HG03066 (cell line): ENCODE measurements around the gene JARID2.
A peak's percentile ranks its signal among the peaks of the same experiment; 100 is the strongest.
"Not testable (repeated sequence)": the region's sequence is repeated elsewhere in the genome, so short reads cannot be mapped to it uniquely, and the experiment has no call there.

ENCODE experiments used
- ATAC-seq: cut with Tn5 transposase; IDR thresholded peaks from one replicate; pipeline ENCODE4 v1.9.1; 2021; ENCODE audit warnings: low read depth; ENCODE audit not compliant: unreplicated experiment

JARID2 gene

GRCh38 chr6:15304337-15305042, 58.6 kb downstream of the JARID2 start:
- ATAC-seq: no peak

GRCh38 chr6:15305496-15305895, 59.6 kb downstream of the JARID2 start:
- peak; percentile 36 for ATAC-seq

GRCh38 chr6:15305909-15306308, 60.0 kb downstream of the JARID2 start:
- ATAC-seq: no peak

GRCh38 chr6:15308435-15309213, 62.8 kb downstream of the JARID2 start:
- ATAC-seq: no peak

GRCh38 chr6:15309611-15310283, 63.9 kb downstream of the JARID2 start:
- no peak for ATAC-seq

- ATAC-seq: no peak
Observed at GRCh38 chr6:15310680-15311079, 64.8 kb downstream of the JARID2 start.

- no peak for ATAC-seq
Observed at GRCh38 chr6:15312500-15312899, 66.6 kb downstream of the JARID2 start.

- ATAC-seq: peak; percentile 53
Observed at GRCh38 chr6:15313367-15313766, 67.5 kb downstream of the JARID2 start.

GRCh38 chr6:15316754-15317153, 70.9 kb downstream of the JARID2 start:
- no peak for ATAC-seq

GRCh38 chr6:15317251-15317650, 71.4 kb downstream of the JARID2 start:
- ATAC-seq: no peak

- ATAC-seq: no peak
Observed at GRCh38 chr6:15317934-15318902, 72.3 kb downstream of the JARID2 start.

- ATAC-seq: no peak
Observed at GRCh38 chr6:15319677-15320076, 73.8 kb downstream of the JARID2 start.

GRCh38 chr6:15320693-15321092, 74.8 kb downstream of the JARID2 start:
- ATAC-seq: no peak

- ATAC-seq: no peak
Observed at GRCh38 chr6:15322184-15322583, 76.3 kb downstream of the JARID2 start.

- ATAC-seq: no peak
Observed at GRCh38 chr6:15322781-15323536, 77.1 kb downstream of the JARID2 start.

- ATAC-seq: not testable (repeated sequence)
Observed at GRCh38 chr6:15323611-15324010, 77.7 kb downstream of the JARID2 start.

GRCh38 chr6:15324427-15324985, 78.6 kb downstream of the JARID2 start:
- ATAC-seq: no peak

- no peak for ATAC-seq
Observed at GRCh38 chr6:15325540-15325955, 79.7 kb downstream of the JARID2 start.

- ATAC-seq: no peak
Observed at GRCh38 chr6:15326067-15326614, 80.3 kb downstream of the JARID2 start.
